Measurements from ENCODE around the gene CARD18. TPM values are rescaled to one million over a fixed set of nuclear protein-coding genes. Genes with fewer than 3 reads are reported as not detected.

The CARD18 gene
- total RNA-seq, 1 experiment from 2014 or later, result not detected

DNA sequence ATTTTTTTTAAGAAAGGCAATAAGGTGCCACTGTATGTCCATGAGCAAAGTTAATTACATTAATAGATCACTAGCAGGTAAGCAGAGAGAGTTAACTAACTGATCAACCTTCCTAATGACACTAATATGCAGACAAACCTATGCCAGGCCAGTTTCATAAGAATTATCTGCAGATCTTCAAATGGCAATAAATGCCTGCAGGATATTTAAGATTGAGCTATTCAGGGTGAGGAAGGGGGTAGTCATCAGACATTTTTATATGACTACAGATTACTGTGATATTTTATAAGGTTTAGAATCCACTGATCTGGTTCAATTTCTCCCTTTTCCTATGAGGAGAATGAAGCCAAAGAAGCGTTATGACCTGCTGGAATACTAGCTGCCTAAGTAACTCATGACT, 30.2 kb downstream of the CARD18 start:
- Histone ChIP-seq H3K23ac (ENCODE audit: insufficient read length, low read depth, low read length) (no peak overlapping the region), H4K8ac (replicated peaks; ENCODE audit: insufficient read length, low read depth, low read length) (no peak overlapping the region), H3K9ac (ENCODE audit: extremely low read depth, insufficient read length, low read length) (no peak overlapping the region), H3K9me3 (ENCODE audit: control insufficient read depth, low read depth, low read length) (no peaks in the 10 kb centered on the region), H3K14ac (ENCODE audit: insufficient read depth, low read length) (no peak overlapping the region), H2BK15ac (ENCODE audit: low read depth, low read length) (no peak overlapping the region), H3K4me1 (ENCODE audit: insufficient read depth, low read length) (no peaks in the 10 kb centered on the region), H3T11ph (ENCODE audit: low read length) (no peak overlapping the region), H2BK12ac (ENCODE audit: insufficient read length, low read depth, low read length) (no peak overlapping the region), H2BK120ac (ENCODE audit: low read depth, low read length, poor library complexity, severe bottlenecking) (no peak overlapping the region), H3K56ac (ENCODE audit: insufficient read length, low read depth, low read length) (no peak overlapping the region), H3K18ac (ENCODE audit: insufficient read length, low read depth, low read length) (no peak overlapping the region), H3K27me3 (ENCODE audit: insufficient read depth, low read length) (no peaks in the 10 kb centered on the region), H2AK5ac (ENCODE audit: insufficient read length, low read length) (no peak overlapping the region), H3K23me2 (ENCODE audit: insufficient read length, low read depth, low read length, poor library complexity, severe bottlenecking) (no peaks in the 10 kb centered on the region), H3K4ac (ENCODE audit: low read depth, low read length) (no peak overlapping the region), H3K79me1 (ENCODE audit: insufficient read depth, low read depth, low read length, poor library complexity, severe bottlenecking) (no peaks in the 10 kb centered on the region), H4K20me1 (ENCODE audit: control insufficient read depth, insufficient read depth, insufficient read length) (no peaks in the 10 kb centered on the region), H4K91ac (ENCODE audit: insufficient read length, low read depth, low read length) (no peak overlapping the region), H3K27ac (ENCODE audit: insufficient read length, low read depth, low read length) (no peak overlapping the region), H2BK20ac (ENCODE audit: low read depth, low read length, poor library complexity, severe bottlenecking) (no peak overlapping the region), H4K5ac (ENCODE audit: insufficient read length, low read depth, low read length) (no peak overlapping the region), H3K4me2 (ENCODE audit: insufficient read depth, insufficient read length, low read length) (no peak overlapping the region), H2AFZ (ENCODE audit: low read length) (no peak overlapping the region), H3K79me2 (ENCODE audit: insufficient read depth, low read length) (no peaks in the 10 kb centered on the region), H2BK5ac (ENCODE audit: insufficient read length, low read length) (no peak overlapping the region)
- no peak for DNase-seq
- Mint-ChIP-seq H3K27me3 (ENCODE audit: low read depth) (peaks cover 1% of the 10 kb centered on the region; the same call in 1 of the 2 replicates), H3K36me3 (ENCODE audit: insufficient read depth in 1 of 3, low read depth in 3 of 3) (peaks cover 8 to 11% (median 9%) of the 10 kb centered on the region in 3 experiments), H3K4me1 (peaks cover 12 to 15% of the 10 kb centered on the region in 2 experiments), H3K4me3 (no peak overlapping the region), H3K9me3 (peaks cover 7 to 11% of the 10 kb centered on the region in 2 experiments), H3K27ac (no peak overlapping the region)
- WGBS (ENCODE audit: extremely low coverage, insufficient read length, low lambda C conversion rate), result no CpG with 5 or more reads among the region's 1 CpG
- TF ChIP-seq, protein P1, sequence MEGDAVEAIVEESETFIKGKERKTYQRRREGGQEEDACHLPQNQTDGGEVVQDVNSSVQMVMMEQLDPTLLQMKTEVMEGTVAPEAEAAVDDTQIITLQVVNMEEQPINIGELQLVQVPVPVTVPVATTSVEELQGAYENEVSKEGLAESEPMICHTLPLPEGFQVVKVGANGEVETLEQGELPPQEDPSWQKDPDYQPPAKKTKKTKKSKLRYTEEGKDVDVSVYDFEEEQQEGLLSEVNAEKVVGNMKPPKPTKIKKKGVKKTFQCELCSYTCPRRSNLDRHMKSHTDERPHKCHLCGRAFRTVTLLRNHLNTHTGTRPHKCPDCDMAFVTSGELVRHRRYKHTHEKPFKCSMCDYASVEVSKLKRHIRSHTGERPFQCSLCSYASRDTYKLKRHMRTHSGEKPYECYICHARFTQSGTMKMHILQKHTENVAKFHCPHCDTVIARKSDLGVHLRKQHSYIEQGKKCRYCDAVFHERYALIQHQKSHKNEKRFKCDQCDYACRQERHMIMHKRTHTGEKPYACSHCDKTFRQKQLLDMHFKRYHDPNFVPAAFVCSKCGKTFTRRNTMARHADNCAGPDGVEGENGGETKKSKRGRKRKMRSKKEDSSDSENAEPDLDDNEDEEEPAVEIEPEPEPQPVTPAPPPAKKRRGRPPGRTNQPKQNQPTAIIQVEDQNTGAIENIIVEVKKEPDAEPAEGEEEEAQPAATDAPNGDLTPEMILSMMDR (conservative IDR thresholded peaks at IDR 0.05), result no peak

All from H9 (cell line).